Fibroblast of lung (primary cell): ENCODE results near the gene TLR1.

ENCODE experiments used
- EZH2 ChIP-seq: IDR thresholded peaks from 2 replicates; pipeline ENCODE4 v1.5.1; 2012; ENCODE audit warnings: low read length, control low read depth, mild to moderate bottlenecking; ENCODE audit errors: missing control alignments
- TF ChIP-seq, protein P1 (sequence below), 2 donors: IDR thresholded peaks in 1 of 2; conservative IDR thresholded peaks in 1 of 2; 1 replicate in 1 of 2; 2 replicates in 1 of 2; pipeline ENCODE4 v1.5.1; 2011 to 2012; ENCODE audit warnings: low read length in 2 of 2, control low read depth in 1 of 2, inconsistent platforms in 1 of 2, low read depth in 1 of 2, mild to moderate bottlenecking in 1 of 2

GRCh38 chr4:38752941-38753806 lies 51.4 kb downstream of the TLR1 start:
- TF ChIP-seq, protein P1, sequence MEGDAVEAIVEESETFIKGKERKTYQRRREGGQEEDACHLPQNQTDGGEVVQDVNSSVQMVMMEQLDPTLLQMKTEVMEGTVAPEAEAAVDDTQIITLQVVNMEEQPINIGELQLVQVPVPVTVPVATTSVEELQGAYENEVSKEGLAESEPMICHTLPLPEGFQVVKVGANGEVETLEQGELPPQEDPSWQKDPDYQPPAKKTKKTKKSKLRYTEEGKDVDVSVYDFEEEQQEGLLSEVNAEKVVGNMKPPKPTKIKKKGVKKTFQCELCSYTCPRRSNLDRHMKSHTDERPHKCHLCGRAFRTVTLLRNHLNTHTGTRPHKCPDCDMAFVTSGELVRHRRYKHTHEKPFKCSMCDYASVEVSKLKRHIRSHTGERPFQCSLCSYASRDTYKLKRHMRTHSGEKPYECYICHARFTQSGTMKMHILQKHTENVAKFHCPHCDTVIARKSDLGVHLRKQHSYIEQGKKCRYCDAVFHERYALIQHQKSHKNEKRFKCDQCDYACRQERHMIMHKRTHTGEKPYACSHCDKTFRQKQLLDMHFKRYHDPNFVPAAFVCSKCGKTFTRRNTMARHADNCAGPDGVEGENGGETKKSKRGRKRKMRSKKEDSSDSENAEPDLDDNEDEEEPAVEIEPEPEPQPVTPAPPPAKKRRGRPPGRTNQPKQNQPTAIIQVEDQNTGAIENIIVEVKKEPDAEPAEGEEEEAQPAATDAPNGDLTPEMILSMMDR (conservative IDR thresholded peaks at IDR 0.05 in 1 of 2, IDR thresholded peaks at IDR 0.05 in 1 of 2; ENCODE audit: low read depth in 1 of 2, low read length in 2 of 2), result no peak
- TF ChIP-seq EZH2, result no peak
